GM18498 (cell line): ENCODE results near the gene LIFR.
A peak's percentile ranks its signal among the peaks of the same experiment; 100 is the strongest.

ENCODE experiments used
- ATAC-seq: cut with Tn5 transposase; IDR thresholded peaks from one replicate; pipeline ENCODE4 v1.9.1; 2021; ENCODE audit warnings: mild to moderate bottlenecking, moderate library complexity; ENCODE audit not compliant: unreplicated experiment

The LIFR gene

DNA sequence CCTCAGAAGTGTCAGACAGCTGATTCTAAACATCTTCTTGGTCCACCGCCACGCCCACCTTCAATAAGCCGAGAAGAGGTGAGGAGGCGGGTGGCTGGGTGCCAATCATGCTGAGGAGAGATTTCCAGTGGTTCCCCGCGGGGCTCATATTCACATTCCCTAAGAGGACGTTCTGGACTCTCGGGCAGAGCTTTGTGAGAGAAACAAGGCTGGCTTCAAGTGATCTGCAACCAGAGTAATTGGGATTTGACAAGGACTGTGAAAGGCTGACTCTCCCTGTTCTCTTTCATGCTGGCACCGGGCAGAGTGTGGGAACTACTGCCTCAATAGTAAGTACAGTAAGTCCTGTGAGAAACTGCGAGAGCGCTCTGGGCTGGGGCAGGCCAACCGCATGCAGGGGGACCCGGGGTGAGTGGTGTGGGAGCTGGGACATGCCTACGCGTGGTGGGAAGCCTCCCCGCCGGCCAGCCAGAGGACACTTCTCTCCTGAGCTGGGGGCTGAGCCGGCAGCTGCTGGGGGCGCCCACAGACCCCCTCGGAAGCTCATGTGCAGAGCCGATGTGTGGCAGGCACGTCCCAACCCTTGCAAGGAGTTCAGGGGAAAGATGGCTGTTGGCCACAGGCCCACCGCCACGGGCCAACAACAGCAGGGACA is 110.9 kb downstream of the LIFR start:
- no peak for ATAC-seq

- no peak for ATAC-seq
Measured at GRCh38 chr5:38443390-38443789, 113.1 kb downstream of the LIFR start.

DNA sequence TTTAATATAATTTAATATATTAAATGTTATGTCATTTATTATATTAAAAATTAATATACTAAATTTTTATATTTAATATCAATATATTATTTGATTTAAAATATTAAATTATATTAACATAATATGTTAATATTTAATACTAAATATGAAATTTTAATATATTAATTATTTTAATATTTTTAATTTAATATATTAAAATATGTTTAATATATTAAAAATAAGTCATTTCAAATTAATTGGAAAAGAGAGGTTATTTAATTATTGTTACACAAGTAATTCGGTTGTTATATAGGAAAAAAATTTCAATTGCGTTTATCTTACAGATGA is 114.2 kb downstream of the LIFR start:
- no peak for ATAC-seq

GRCh38 chr5:38441453-38442246 is 114.8 kb downstream of the LIFR start:
- ATAC-seq: peak; percentile 99

GRCh38 chr5:38438757-38439156 is 117.7 kb downstream of the LIFR start:
- ATAC-seq: no peak

DNA sequence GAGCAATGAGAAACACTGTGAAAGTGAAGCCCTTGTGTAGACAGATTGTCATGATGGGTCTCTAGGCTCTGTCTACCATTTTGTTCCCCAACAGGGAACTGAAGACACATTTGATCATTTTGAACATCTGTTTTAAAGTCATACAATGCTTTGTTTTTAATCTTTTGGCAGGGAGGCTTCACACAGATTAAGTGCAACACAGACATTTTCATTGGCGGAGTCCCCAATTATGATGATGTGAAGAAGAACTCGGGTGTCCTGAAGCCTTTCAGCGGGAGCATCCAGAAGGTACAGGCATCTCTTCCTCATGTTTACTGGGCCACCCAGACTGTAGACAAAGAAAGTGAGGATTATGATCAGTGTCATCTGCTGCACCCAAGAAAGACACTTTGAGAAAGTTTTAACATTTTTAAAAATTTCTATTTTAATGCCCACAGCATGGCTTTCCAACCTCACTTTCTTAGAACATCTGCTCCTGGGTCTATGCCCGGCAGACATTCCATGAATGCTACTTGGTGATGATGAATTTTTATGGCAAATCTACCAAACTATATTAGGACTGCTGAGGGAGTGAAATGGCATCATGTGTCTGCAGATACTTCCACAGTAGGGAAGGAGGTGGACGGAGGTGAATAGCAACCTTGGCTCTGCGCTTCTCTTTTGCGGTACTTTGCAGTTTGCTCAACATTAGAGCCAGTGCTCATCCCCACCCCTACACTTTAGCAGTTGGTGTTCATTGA is 121.3 kb downstream of the LIFR start:
- ATAC-seq: no peak

GRCh38 chr5:38433160-38433861 is 123.1 kb downstream of the LIFR start:
- ATAC-seq: no peak

- ATAC-seq: no peak
Measured at GRCh38 chr5:38431242-38431853, 125.1 kb downstream of the LIFR start.

- no peak for ATAC-seq
Measured at GRCh38 chr5:38426986-38427950, 129.2 kb downstream of the LIFR start.

DNA sequence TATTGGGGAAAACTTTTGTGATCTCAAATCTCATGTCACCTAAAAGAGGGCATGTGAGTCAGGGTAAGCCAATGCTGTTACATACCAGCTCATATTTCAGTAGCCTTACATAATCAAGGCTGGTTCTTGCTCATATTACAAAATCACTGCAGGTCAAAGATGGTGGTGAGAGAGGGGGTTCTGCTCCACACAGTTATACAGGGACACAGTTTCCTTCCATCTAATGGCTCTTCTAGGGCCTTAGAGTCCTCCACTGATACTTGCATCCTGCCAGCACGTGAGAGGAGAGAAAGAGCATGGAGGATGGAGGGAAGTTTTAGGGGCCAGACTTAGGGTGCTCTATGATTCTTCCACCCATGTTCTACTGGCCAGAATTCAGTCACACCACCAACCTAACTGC is 130.0 kb downstream of the LIFR start:
- no peak for ATAC-seq
